Stimulated activated CD8-positive, alpha-beta memory T cell treated with anti-CD3 and anti-CD28 coated beads, Interleukin-15, amount 100 ng/mL, for 1 hour (primary cell): ENCODE measurements around the gene TMEM254.
"Not testable (repeated sequence)": the region's sequence is repeated elsewhere in the genome, so short reads cannot be mapped to it uniquely, and the experiment has no call there.

Source experiments
- DNase-seq: peaks from one replicate; pipeline ENCODE4 v3.0.0-alpha.2; 2020; ENCODE audit warnings: low read depth

TMEM254 gene

DNA sequence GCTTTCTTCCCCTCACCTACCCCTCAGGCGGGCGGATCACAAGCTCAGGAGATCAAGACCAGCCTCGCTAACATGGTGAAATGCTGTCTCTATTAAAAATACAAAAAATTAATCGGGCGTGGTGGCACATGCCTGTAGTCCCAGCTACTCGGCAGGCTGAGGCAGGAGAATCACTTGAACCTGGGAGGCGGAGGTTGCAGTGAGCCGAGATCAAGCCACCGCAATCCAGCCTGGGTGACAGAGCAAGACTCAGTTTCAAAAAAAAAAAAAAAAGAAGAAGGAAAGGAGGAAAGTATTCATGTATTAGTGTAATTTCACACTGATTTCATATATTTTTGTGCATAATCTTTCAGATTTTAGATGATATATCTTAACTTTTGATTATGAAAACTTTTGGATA lies 55.2 kb downstream of the TMEM254 start:
- DNase-seq: not testable (repeated sequence)

DNA sequence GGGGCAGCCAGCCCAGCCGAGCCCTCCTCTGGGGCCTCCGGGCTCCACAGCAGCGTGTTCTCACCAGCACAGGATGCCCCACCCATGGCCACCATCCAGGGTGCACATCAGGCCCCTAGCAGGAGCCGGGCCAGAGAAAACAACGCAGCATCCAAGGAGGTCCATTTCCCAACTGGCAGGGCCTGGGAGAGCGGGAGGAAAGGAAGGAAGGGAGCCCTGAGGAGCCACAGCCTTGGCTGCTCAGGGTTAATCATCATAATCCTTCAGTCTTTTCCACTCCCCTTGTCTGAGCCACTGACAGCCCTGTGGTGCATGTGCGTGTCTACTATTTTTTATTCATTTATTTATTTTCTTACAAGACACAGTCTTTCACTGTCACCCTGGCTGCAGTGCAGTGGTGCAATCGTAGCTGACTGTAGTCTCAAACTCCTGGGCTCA lies 57.7 kb downstream of the TMEM254 start:
- no peak for DNase-seq

DNA sequence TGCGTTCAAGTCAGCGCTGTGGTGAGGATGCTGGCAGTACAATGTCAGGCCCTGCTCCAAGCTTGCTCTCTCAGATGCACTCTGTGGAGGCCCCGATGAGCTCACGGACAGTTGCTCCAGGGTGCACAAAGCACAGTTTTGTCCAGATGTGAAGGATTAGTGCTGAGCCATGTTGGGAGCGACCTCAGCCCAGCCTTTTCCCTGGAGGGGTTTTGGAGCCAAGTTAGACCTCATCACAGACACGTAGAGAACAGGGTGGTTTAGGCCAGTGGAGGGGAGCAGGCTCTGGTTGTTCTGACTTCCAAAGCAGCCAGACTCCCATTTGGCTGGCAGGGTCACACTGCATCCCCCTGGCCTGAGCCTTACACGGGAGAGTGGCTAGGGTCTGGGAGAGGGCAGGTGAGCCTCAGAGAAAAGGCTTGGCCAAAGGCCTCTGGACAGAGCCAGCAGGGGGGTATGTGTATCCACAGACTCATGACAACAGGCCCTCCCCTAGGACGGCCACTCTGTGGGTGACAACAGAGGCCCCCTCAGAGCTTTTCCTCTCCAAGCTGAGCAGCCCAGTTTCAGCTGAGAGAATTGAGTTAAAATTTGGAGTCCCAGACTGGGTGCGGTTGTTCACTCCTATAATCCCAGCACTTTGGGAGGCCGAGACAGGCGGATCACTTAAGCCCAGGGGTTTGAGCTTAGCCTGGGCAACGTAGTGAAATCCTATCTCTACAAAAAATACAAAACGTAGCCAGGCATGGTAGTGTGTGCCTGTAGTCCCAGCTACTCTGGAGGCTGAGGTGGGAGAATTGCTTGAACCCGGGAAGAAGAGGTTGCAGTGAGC lies 58.8 kb downstream of the TMEM254 start:
- no peak for DNase-seq

DNA sequence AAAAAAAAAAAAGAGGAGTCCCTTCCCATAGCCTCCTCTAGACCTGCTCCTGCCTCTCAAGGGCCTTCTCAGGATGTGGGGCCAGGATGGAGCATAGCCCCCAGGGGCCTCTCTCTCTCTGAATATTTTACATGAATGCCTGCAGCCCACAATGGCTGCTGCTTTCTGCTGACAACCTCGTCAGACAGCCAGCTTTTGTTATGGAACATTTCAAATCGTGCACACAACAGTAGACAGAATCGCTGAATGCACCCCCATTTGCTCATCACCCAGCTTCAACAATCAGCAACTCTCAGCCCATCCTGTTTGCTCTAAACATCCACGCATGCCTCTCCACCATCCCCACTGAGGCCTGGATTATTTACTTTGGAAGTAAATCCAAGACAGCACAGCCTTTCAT lies 59.5 kb downstream of the TMEM254 start:
- DNase-seq: no peak

DNA sequence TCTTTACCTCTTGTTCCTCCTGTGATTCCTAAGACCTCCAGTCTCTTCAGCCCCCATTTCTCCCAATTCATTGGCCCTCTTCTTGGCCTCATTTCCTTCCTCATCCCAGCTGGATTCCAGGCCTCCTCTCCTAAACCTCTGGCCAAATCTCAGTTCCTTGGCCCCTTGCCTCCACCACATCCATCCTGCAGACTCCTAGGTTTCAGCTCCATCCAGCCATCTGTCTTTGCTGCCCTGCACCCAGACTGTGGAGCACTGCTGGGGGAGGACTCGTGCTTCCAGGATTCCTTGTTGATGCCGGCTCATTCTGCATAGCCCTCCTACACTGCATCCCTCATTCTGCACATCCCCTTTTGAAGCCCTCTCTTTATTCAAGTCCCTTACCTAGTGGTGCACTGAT lies 60.8 kb downstream of the TMEM254 start:
- DNase-seq: no peak

DNA sequence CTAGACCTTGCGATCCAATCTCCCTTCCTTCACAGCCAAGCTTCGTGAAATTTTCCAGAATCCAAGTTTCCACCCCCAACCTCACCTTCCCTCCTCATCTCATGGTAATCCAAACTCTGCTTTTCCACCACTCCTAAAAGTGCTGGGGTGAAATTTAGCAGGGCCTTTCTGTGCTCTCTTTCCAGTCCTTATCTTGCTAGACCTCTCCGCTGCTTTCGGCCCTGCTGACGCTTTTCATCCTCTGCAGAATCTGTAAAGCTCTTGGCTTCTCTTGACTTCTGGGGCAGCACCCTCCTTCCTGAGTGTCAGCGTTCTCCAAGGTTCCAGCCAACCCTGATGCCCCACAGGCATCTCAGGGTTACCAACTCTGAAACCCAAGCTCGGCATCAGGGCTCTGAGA lies 61.8 kb downstream of the TMEM254 start:
- DNase-seq: no peak

DNA sequence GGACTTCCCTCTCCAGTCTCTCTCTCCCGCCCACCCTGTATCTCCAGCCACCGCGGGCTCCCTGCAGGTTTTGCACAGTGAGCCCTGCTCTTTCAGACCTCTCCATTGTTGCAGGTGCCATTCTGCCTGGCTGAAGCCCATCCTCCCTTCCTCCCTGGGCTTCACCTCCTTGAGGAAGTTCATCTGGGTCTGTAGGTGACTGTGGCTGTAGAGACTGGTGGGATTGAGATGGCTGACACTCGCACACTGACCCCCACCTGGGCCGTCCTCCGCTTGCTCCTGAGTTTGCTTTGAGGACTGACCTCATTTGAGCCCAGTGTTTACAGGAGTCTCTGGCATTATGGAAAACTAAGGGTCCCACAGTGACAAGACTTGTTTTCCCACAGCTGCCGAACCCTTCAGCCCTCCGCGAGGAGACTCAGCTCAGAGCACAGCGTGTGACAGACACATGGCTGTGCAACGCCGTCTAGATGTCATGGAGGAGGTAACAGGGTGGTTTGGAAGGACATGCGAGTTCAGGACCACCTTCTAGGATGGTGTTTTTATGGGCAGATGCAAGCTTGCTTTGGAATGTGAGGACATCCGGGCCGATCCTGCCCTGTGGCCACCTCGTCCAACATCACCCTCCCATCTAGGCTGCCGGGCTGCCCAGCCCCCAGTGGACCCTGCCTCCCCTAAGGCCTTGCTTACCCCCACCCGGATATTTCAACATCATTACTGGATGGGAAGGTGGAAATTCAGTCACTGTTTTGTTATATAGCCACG lies 63.4 kb downstream of the TMEM254 start:
- DNase-seq: no peak
